ENCODE measurements around the gene SAXO2.
"Not testable (repeated sequence)": the region's sequence is repeated elsewhere in the genome, so short reads cannot be mapped to it uniquely, and the experiment has no call there.

SAXO2 gene

DNA sequence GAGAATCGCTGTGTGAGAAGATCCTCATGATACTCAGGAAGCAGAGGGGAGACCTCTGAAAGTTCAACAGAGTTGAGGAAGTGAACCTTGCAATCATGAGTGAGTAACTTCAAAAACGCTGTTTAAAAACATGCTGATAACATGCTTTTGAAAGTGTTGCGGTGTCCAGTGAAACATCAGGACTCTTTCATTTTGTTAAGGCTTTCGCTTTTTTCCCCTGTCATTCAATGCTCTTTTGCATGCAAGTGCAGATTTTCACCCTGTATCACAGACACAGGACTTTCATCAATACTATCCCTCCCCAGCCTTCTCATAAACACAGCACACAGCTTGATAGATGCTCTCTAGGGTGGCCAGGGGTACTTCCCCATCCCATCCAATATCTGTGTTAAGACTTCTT is 23.9 kb downstream of the SAXO2 start:
- not testable (repeated sequence) for DNase-seq (ENCODE audit: low spot score)

DNA sequence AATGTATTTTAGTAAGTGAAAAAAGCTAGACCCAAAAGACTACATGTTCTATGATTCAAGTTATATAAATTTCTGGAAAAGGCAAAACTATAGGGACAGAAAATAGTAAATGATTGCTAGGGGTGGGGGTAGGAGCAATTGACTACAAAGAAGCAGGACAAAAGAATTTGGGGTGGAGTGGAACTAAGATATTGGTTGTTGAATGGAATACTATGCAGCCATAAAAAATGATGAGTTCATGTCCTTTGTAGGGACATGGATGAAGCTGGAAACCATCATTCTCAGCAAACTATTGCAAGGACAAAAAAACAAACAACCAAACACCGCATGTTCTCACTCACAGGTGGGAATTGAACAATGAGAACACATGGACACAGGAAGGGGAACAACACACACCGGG is 25.6 kb downstream of the SAXO2 start:
- not testable (repeated sequence) for DNase-seq (ENCODE audit: low spot score)

DNA sequence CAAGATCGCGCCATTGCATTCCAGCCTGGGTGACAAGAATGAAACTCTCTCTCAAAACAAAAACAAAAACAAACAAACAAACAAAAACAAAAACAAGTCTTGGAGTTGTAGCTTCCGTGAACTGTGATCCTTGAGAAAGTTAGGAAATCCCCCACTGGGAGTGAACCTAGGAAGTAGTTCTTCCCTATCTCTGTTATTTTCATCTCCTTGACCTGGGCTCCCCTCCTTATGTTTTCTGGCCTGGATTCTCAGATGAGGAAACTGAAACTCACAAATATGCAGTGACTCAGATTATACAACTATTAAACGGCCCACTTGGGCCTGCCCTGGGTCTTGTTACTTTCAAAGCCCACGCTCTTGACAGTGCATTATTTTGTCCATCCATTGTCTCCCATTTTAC is 29.7 kb downstream of the SAXO2 start:
- no peak for DNase-seq (ENCODE audit: low spot score)

DNA sequence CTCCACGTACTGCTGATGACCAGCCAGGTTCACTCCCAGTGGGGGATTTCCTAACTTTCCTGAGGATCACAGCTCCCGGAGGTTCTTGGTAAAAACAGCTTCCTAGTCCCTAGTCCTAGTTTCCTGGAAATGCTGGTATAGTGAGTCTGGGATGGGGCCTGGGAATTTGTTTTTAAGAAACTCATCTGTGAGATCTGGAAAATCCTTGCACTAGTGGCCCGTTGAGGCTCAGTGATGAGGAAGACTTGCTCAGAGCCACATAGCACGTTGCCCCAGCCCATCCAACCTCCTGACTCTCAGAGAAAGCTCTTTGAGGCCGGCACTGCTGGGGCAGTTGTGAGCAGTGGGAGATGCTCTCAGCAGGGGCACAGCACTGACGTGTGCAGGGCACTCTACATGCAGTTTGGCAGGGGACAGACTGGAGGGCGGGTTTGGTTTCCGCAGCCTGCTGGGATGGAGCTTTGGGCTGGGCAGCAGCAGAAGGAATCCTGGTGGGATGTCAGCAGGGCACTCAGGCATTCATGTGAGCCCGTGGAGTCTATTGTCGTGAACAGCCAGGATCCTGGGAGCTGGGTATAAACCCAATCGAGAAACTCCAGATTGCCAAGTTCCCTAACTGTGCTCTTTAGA is 31.6 kb downstream of the SAXO2 start:
- DNase-seq (ENCODE audit: low spot score), result no peak

DNA sequence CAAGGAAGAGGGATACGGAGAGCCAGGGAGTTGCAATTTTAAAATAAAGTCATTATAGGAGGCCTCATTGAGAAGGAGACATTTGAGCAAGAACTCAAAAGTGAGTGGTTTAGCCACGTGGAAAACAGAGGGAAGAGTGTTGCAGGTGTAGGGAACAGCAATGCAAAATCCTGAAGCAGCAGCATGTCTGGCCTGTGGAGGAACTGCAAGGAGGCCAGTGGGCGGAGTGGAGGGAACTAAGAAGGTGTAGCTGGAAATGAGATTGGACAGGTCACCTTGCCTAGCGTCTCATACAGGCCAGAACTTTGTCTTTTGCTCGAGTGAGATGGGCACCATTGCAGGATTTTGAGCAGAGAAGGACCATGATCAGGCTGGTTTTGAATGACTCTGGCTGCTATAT is 34.9 kb downstream of the SAXO2 start:
- DNase-seq (ENCODE audit: low spot score), result no peak

DNA sequence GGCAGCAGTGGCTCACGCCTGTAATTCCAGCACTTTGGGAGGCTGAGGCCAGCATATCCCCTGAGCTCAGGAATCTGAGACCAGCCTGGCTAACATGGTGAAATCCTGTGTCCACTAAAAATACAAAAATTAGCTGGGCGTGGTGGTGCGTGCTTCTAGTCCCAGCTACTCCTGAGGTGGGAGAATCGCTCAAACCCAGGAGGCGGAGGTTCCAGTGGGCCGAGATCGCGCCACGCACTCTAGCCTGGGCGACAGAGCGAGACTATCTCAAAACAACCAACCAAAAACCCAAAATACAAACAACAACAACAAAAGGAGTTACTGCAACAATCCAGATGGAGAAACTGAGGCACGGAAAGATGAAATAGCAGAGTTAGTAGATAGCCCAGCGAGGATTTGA is 35.4 kb downstream of the SAXO2 start:
- DNase-seq (ENCODE audit: low spot score), result no peak

DNA sequence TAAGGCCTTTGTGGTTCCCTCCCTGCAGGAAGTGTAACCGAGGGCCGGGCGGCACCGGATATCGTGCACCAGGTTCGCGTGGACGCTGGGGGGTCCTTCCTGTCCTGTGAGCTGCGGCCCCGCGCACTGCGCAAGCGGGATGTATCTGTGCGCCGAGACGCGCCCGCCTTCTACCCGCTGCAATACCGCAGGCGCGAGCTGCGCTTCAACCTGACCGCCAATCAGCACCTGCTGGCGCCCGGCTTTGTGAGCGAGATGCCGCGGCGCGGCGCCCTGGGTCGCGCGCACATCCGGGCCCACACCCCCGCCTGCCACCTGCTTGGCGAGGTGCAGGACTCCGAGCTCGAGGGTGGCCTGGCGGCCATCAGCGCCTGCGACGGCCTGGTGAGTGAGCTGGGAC is 35.9 kb downstream of the SAXO2 start:
- DNase-seq (ENCODE audit: low spot score), result no peak

DNA sequence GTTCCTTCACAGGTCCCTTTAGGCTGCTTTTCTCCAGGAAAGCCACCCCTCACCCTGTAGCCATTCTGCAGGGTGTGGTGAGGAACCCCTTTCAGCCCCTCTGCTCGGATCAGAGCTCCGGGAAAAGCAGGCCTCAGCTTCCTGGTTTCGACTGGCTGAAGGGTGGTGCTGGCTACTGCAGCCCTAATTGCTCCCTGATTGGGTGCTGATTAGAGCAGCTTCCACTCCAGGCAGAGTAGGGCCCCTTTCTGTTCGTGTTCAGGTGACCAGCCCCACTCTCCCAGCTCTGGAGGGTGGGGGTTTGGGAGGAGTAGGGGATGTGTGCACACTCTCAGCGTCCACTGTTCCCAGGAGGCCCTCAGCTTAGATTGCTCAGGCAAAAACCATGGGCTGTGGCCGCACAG is 36.9 kb downstream of the SAXO2 start:
- not testable (repeated sequence) for DNase-seq (ENCODE audit: low spot score)

DNA sequence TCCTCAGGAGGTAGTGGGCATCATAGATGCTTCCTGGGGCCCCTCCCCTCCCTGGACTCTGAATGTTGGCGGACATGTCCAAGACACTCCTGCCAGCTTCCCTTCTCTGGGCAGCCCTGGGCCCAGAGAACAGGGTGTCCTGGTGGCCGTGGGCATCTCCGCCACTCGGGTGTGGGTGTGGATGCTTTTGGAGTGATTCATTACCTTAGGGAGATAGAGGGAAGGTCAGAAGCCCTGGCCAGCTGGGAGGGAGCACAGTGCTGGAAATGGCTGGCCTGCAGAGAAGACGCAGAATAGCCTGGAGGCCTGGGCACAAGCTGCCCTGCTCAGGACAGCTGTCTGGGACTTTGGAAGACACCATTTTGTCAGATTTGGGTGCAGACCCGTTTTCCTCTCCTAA is 37.7 kb downstream of the SAXO2 start:
- DNase-seq (ENCODE audit: low spot score), result not testable (repeated sequence)

DNA sequence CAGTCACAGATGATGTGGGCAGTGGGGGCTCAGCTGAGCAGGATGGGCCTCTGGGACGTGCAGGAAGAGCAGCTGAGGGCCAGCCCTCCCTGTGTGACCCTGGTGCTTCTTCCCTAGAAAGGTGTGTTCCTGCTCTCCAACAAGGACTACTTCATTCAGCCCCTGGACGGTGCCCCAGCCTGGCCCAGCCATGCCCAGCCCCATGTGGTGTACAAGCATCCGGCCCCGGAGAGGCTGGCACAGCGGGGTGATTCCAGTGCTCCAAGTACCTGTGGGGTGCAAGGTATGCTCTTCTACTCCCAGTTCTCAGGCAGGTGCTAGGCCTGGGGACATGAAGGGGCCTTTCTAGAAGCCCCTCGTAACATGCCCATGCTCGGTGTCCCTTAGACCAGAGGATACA is 38.3 kb downstream of the SAXO2 start:
- DNase-seq (ENCODE audit: low spot score), result no peak

DNA sequence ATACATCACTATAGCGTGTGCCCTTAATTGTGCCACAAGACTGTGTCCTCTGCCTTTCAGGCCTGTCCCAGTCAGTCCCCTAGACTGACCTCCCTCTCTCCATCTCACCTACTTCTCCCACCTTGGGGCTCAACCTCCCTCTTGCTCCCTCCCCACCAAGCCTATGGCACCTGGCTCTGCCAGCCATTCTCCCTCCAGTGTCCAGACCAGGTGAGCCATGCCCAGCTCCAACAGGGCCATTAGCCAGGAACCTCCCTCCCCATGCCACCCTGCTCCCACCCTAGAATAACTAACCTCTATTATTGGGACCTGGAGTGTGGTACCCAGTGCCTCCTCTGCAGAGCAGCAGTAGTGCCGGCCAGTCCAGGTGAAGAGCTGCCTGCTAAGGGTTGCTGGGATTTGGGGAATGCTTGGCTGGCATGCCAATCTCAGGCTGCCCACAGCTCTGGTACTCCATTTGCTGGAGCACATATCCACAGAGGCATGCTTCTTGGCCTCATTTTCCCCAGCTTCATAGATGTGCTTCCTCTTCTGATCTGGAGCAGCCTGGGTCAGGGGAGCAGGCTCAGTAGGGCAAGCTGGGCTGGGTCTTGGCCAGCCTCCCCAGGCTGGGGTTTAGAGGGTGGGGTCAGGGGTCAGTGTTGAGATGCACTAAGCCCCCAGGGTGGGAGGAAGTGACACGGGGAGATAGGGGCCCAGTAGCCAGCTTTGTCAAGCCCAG is 38.8 kb downstream of the SAXO2 start:
- no peak for DNase-seq (ENCODE audit: low spot score)

DNA sequence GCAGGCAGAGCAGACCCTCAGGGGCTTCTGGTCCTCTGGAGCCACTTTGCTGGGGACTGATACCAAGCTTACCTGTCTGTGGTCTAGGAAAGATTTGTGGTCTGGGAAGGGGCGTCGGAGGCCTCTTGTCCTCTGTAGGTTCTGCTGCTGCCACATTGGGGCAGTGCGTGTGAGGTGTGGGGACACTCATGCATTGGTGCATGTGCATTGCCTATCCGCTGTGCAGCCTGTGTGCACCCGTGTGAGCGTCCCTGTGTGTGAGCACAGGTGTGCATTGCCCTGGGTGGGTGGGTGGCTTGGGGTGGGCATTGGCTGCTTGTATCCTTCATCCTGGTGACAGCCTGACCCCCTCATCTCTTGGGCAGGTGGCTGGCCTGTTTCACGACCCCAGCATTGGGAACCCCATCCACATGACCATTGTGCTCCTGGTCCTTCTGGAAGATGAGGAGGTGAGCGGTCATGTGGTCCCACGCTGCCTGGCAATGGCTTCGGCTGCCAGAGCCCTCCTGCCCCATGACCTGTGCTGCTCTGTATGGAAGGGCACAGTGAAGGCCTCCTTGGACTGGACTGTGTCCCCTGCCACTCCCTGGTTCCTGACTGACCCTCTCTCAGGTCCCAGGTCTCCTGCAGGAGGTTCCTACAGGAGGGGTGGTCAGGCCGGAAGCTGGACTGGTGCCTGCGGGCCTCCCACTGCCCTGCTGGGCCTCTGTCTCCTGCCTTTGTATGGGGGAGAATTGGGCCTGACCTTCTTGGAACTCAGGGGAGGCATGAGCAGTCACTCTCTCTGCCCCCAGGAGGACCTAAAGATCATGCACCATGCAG is 41.5 kb downstream of the SAXO2 start:
- DNase-seq (ENCODE audit: low spot score), result no peak

DNA sequence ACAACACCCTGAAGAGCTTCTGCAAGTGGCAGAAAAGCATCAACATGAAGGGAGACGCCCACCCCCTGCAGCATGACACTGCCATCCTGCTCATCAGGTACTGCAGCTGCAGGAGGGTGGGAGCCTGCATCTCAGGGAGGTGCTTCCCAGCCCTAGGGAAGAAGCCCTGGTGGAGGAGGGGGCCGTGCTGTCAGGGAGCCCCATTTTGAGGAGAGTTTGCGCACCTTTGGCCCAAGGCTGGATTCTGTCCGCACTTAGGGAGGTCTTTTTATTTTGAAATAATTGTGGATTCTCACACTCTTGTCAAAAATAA is 42.1 kb downstream of the SAXO2 start:
- DNase-seq (ENCODE audit: low spot score), result no peak

DNA sequence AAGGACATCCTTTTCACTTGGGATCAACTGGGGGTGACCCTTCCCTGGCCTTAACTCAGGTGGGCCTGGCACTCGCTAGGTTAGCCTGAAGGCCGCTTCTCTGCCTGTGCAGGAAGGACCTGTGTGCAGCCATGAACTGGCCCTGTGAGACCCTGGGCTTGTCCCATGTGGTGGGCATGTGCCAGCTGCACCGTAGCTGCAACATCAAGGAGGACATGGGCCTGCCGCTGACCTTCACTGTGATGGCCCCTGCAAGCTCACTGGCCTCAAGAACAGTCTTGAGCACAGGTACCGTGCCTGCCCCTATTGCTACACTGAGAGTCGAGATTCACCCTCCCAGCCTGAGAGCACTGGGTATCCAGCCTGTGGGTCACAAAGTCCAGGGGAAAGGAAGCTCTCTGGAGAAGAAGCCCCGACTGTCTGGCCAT is 43.0 kb downstream of the SAXO2 start:
- DNase-seq (ENCODE audit: low spot score), result no peak

DNA sequence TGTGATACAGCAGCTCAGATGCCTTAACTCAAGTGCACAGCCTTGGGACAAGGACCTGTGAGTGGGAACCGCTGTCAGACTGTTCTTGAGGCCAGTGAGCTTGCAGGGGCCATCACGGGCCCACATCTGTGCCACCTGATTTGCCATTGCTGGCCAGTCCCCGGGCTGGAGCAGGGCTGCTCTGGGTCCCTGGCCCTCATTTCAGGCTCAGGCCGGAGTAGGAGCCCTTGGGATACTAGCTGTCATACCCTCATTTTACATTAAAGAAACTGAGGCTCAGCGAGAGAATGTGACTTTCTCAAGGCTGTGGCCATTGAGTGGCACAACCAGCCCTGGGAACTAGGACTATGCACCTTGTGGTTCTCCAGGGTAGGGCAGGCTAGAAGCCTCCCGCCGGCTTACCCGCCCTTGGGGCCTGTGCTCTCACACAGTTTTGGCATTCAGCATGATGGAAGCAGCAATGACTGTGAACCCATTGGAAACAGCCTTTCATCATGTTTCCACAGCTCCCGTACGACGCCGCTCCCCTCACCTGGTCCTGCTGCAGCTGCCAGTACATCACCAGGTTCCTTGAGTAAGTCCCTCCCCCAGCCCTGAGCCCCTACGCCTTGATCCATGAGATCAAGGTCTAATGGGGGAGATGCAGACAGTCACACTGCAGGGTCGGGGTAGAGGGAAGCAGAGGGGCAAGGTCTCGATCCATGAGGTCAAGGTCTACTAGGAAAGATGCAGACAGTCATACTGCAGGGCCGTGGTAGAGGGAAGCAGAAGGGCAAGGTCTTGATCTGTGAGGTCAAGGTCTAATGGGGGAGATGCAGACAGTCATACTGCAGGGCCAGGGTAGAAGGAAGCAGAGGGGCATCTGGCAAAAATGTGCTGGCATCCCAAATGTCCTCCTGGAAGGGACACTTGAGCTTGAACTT is 44.4 kb downstream of the SAXO2 start:
- no peak for DNase-seq (ENCODE audit: low spot score)

DNA sequence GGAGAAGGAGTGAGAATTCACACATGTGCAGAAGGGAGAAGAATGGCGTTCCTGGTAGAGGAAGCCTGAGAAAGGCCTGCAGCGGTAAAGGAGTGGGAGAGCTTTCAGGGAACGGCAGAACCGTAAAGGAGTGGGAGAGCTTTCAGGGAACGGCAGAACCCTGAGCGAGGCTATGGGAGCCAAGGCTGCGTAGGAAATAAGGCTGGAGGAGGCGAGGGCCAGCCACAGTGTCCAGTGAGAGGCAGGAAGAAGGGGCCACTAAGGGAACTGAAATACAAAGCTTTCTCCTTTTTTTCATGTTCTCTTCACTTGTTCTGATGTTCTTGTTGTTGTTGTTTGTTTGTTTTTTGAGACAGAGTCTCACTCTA is 45.1 kb downstream of the SAXO2 start:
- DNase-seq (ENCODE audit: low spot score), result no peak

DNA sequence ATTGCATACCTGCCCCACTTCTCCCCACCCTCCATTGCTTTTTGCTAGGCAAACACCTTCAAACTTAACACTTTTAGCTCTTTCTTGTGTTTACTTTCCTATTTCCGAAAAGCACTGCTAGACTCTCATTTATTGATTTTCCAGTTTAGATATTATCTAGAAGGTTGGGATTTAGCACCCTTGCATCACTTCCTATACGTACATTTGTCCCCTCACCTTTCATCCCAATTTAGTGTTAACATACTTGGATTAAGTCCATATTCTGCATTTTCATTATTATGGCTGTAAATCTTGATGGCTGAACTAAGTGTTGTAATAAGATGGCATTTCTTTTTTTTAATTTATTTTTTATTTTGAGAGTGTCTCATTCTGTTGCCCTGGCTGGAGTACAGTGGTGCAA is 47.2 kb downstream of the SAXO2 start:
- no peak for DNase-seq (ENCODE audit: low spot score)

DNA sequence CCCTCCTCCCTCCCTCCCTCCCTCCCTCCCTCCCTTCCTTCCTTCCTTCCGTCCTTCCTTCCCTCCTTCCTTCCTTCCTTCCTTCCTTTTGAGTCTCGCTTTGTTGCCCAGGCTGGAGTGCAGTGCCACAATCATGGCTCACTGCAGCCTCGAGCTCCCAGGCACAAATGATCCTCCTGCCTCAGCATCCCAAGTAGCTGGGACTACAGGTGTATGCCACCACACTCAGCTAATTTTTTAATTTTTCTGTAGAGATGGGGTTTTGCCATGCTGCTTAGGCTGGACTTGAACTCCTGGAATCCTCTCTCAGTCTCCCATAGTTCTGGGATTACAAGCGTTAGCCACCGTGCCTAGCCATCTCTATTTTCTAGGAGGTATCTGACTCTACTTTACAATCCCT is 48.7 kb downstream of the SAXO2 start:
- DNase-seq (ENCODE audit: low spot score), result not testable (repeated sequence)

DNA sequence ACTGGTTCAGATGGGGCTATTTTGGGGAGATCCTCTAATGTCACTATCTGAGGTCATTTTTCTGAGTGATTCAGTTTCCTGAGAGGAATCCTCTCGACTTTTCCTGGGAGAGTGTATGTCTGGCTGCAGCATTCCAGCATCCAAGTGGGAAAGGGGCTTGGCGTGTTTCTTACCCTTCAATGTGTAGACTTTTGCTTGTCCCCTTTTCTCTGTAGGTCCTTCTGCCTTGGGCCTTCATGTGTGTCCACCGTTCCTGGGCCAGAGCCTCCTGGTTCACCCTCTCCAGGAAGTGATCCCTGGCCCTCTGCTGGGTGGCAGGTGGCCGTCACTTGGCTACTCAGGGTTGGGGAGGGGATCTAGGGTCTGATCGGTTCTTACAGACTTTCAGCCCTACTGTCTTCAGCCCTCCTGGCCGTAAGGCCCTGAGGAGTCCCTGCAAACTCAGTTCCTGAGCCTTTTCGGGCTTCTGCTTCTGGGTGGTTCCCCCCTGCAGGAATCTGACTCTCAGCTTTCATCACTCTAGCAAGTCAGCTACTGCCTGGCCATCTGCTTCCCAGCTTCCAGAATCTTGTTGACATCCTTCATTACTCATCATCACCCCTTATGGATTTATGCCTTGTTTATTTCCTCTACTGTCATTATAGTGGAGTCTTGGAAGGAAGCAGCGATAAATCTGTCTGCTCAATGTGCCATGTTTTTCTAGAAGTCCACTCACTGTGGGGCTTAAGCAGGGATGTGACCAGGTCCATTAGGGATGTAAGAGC is 50.1 kb downstream of the SAXO2 start:
- DNase-seq (ENCODE audit: low spot score), result no peak

DNA sequence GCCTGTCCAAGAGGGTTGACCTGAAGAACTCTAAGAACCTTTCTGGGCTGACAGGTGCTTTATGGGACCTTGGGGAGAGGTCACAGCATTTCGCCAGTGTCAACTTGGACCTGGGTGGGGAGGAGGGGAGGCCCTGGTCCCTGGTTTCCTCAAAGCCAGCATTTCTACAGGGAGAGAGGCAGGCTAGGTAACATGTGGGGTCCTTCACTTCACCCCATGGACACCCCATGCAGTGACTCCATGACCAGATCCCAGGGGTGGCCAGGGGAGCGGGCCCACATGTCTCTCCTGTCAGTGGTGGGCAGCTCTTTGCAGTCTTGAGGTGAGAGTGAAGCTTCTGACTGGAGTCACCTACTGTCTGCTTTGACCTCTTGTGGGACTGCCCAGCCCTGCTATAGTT is 50.8 kb downstream of the SAXO2 start:
- no peak for DNase-seq (ENCODE audit: low spot score)

DNA sequence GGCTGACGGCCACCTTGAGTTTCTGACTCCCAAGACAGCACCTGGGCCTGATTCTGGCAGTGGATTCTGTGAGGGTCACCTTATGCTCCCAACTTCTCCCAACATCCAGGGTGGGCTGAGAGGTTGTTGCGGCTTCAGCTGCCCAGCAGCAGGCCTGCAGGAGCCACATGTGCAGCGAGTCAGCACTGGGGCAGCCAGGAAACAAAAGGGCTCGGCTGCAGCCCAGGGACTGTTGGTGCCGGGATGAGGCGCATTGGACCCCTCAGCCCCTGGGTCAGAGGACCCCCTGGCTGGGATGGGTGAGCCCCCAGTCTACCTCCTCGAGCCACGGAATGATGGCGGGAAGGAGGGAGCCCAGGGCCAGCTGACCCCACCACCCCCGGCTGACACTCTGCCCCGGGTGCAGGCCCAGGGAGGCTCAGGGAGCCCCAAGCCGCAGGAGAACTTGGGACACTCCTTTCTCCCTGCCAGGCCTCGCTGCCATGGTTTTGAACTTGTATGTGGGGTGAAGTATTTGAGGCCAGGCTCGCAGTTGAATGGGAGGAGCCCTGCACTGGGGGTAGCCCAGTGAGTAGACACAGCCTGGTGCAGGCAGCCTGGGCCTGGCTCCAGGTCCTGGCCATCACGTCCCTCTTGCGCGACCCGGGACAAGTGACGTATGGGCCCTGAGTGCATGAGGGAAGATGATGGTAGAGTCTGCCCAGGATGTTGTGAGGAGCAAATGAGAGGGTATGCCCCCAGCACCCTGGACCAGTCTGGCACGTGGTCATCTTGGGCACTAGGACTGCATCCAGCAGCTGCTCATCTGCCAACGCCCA is 51.5 kb downstream of the SAXO2 start:
- not testable (repeated sequence) for DNase-seq (ENCODE audit: low spot score)
